ENCODE measurements around the gene MAML2. TPM values are rescaled to one million over a fixed set of nuclear protein-coding genes. Genes with fewer than 3 reads are reported as not detected.

MAML2 gene
- total and polyA plus RNA-seq, 2 of the 8 experiments (the other 6 are each of a cell fraction or from before 2014, with no cell fraction given) = 3.8 to 6.6 TPM

- Histone ChIP-seq H3K4me3 (ENCODE audit: extremely low read depth in 1 of 4, insufficient read depth in 2 of 4, low read depth in 3 of 4, low read length in 4 of 4) (no peak overlapping the region), H3K4me2 (ENCODE audit: insufficient read depth in 1 of 2, low read depth in 2 of 2, low read length in 2 of 2) (no peak overlapping the region), H3K9ac (replicated peaks in 1 of 4; ENCODE audit: extremely low read depth in 1 of 4, low read depth in 3 of 4, low read length in 3 of 4) (no peak overlapping the region), H3K27ac (ENCODE audit: low read depth, low read length) (no peak overlapping the region), H4K20me1 (replicated peaks in 1 of 2; ENCODE audit: control insufficient read depth in 1 of 2, insufficient read depth in 2 of 2, low read length in 2 of 2) (no peaks in the 10 kb centered on the region), H3K4me1 (replicated peaks in 1 of 4; ENCODE audit: control insufficient read depth in 3 of 4, insufficient read depth in 4 of 4, low read length in 3 of 4) (peaks cover 0 to 10% (median under 1%) of the 10 kb centered on the region in 4 experiments; a peak in 4 of 7 replicates), H3K9me3 (ENCODE audit: insufficient read depth in 2 of 2, low read depth in 1 of 2, low read length in 1 of 2) (no peaks in the 10 kb centered on the region), H3K23me2 (ENCODE audit: low read depth, low read length) (no peaks in the 10 kb centered on the region), H3K4ac (replicated peaks; ENCODE audit: insufficient read length, low read depth, low read length) (no peak overlapping the region), H2BK12ac (ENCODE audit: low read depth, low read length) (no peak overlapping the region), H2AK5ac (ENCODE audit: low read depth, low read length) (no peak overlapping the region), H4K8ac (ENCODE audit: extremely low read depth, insufficient read depth, low read length) (no peak overlapping the region), H2BK20ac (ENCODE audit: low read length) (no peak overlapping the region), H4K91ac (replicated peaks; ENCODE audit: insufficient read length, low read length) (no peak overlapping the region), H3K14ac (ENCODE audit: insufficient read length) (no peak overlapping the region), H3K27me3 (replicated peaks in 1 of 4; ENCODE audit: control insufficient read depth in 3 of 4, extremely low read depth in 1 of 4, insufficient read depth in 3 of 4, low read length in 3 of 4) (no peaks in the 10 kb centered on the region), H2BK15ac (ENCODE audit: low read length) (no peak overlapping the region), H3K79me1 (ENCODE audit: low read depth, low read length) (no peaks in the 10 kb centered on the region), H2BK120ac (replicated peaks; ENCODE audit: low read depth, low read length) (no peak overlapping the region), H2AFZ (ENCODE audit: low read length) (no peak overlapping the region), H3K36me3 (ENCODE audit: control insufficient read depth in 2 of 4, insufficient read depth in 4 of 4, low read length in 3 of 4) (no peaks in the 10 kb centered on the region), H4K5ac (ENCODE audit: insufficient read length, low read depth, low read length) (no peak overlapping the region), H3K23ac (ENCODE audit: insufficient read length) (no peak overlapping the region), H3K18ac (ENCODE audit: extremely low read depth, low read length) (no peak overlapping the region), H3K79me2 (ENCODE audit: control insufficient read depth in 1 of 2, insufficient read depth in 2 of 2, low read length in 2 of 2) (no peaks in the 10 kb centered on the region), H2BK5ac (ENCODE audit: low read depth, low read length) (no peak overlapping the region), H3K56ac (replicated peaks; ENCODE audit: insufficient read length, low read depth, low read length) (no peak overlapping the region)
- FAIRE-seq (no peak), DNase-seq (ENCODE audit: low read depth in 1 of 2, low spot score in 2 of 2) (no peak)
- 85% methylated on average over 3 of the region's 3 CpGs; no CpG with 5 or more reads in 1 of the 2 experiments for WGBS, 2 experiments (ENCODE audit: extremely low coverage in 1 of 2, insufficient coverage in 1 of 2, insufficient read length in 1 of 2, insufficient replicate concordance in 2 of 2, low coverage in 1 of 2, low lambda C conversion rate in 2 of 2, missing lambda C conversion rate in 1 of 2)
- CTCF ChIA-PET (ENCODE audit: partially characterized antibody) = interaction anchor here (1.7 kb wide), 1 partner anchor 17 kb away, joined by 3 read pairs; no protein-coding TSS in a partner anchor
- TF ChIP-seq EGR1 (IDR thresholded peaks at IDR 0.05; ENCODE audit: borderline replicate concordance, low read depth, low read length) = no peak
- no peak for TF ChIP-seq KDM5A (IDR thresholded peaks at IDR 0.05; ENCODE audit: low read length)
- TF ChIP-seq CHD2 (IDR thresholded peaks at IDR 0.05; ENCODE audit: low read length) = no peak
- no peak for TF ChIP-seq CTCF (IDR thresholded peaks at IDR 0.05; ENCODE audit: control extremely low read depth in 1 of 3, insufficient read depth in 1 of 3, low read depth in 1 of 3, low read length in 3 of 3)
- TF ChIP-seq CTBP2 (IDR thresholded peaks at IDR 0.05; ENCODE audit: borderline replicate concordance, insufficient read depth, insufficient read length, low read length) = no peak
- no peak for TF ChIP-seq KDM4A (IDR thresholded peaks at IDR 0.05; ENCODE audit: low read depth, low read length, severe bottlenecking)
- TF ChIP-seq RAD21 (IDR thresholded peaks at IDR 0.05 in 1 of 2, conservative IDR thresholded peaks at IDR 0.05 in 1 of 2; ENCODE audit: low read depth in 2 of 2, low read length in 2 of 2) = no peak
- TF ChIP-seq CBX5 (IDR thresholded peaks at IDR 0.05; ENCODE audit: low read depth, low read length) = no peak
- no peak for TF ChIP-seq SAP30 (IDR thresholded peaks at IDR 0.05; ENCODE audit: insufficient read depth, insufficient replicate concordance, low read length)
- no peak for TF ChIP-seq JUN (IDR thresholded peaks at IDR 0.05; ENCODE audit: low read depth, low read length)
- POLR2A ChIA-PET (ENCODE audit: partially characterized antibody) = no interaction called here
These were observed 58.1 kb downstream of the MAML2 start for GRCh38 chr11:96284917-96285316.
